HCT116 (cell line): Measurements from ENCODE around the gene FBXL16. TPM values are rescaled to one million over a fixed set of nuclear protein-coding genes. Genes with fewer than 3 reads are reported as not detected.

Experiments
- ATAC-seq: fragments of 200-7000 bp; cut with Tn5 transposase; 2 replicates; pipeline ENCODE4 v1.9.1; 2020; ENCODE audit warnings: mild to moderate bottlenecking, moderate library complexity
- BruUV-seq: library from RNA; stranded (reverse); fragments of 400-500 nt; replicated peaks from 2 replicates; lab custom pipeline; 2021; lab: Mats Ljungman, UMichigan
- CTCF ChIA-PET: fragments of 300-600 bp; sonication (Branson Sonifier 250); formaldehyde crosslinking; loops from one replicate; lab custom pipeline; 2021; ENCODE audit warnings: antibody characterized with exemption; lab: Charles Lee
- POLR2A ChIA-PET: fragments of 300-600, 350-600 bp; sonication (Branson Sonifier 250); formaldehyde crosslinking; loops from one replicate; lab custom pipeline; 2021; ENCODE audit warnings: antibody characterized with exemption; lab: Charles Lee
- RAD21 ChIA-PET, 2 experiments: fragments of 300-600 bp; sonication (Branson Sonifier 250); formaldehyde crosslinking; loops; one replicate each; lab custom pipeline; 2023; ENCODE audit warnings: low total read pairs in 2 of 2; ENCODE audit not compliant: uncharacterized antibody in 2 of 2, unreplicated experiment in 2 of 2, low non-redundant PET in 1 of 2; lab: Charles Lee
- DNase-seq: peaks from one replicate; pipeline ENCODE4 v3.0.0-alpha.2; 2010; ENCODE audit warnings: low read depth, low spot score
- H2AFZ ChIP-seq: fragments of 200-600 bp; shearing (Covaris generic), sonication (generic); 2 replicates; pipeline ENCODE4 v1.6.1; 2017; ENCODE audit warnings: low read depth, mixed run types, mixed read lengths, antibody characterized with exemption, low read length; ENCODE audit not compliant: poor library complexity, severe bottlenecking
- H3K27ac ChIP-seq: 2 replicates; pipeline ENCODE4 v1.5.1; 2012; ENCODE audit warnings: low read depth, low read length
- H3K27me3 ChIP-seq: fragments of 200-600 bp; sonication (generic); 2 replicates; pipeline ENCODE4 v1.6.1; 2016; ENCODE audit warnings: mixed run types, low read length, mixed read lengths; ENCODE audit not compliant: insufficient read depth
- H3K36me3 ChIP-seq, 2 experiments: fragments of 200-500 bp in 1 of 2; fragments of 200-600 bp in 1 of 2; sonication (Bioruptor generic) in 1 of 2; sonication (generic) in 1 of 2; 2 replicates each; pipeline versions ENCODE4 v1.5.1 to v1.6.1; 2014 to 2016; ENCODE audit warnings: low read length in 2 of 2, inconsistent platforms in 1 of 2, mixed read lengths in 1 of 2, mixed run types in 1 of 2; ENCODE audit not compliant: insufficient read depth in 2 of 2, control insufficient read depth in 1 of 2
- H3K4me1 ChIP-seq, 2 experiments: fragments of 200-600 bp in 1 of 2; sonication (generic) in 1 of 2; 2 replicates each; pipeline versions ENCODE4 v1.5.1 to v1.6.1; 2012 to 2017; ENCODE audit warnings: low read length in 2 of 2, inconsistent platforms in 1 of 2, mild to moderate bottlenecking in 1 of 2, mixed read lengths in 1 of 2, mixed run types in 1 of 2, moderate library complexity in 1 of 2; ENCODE audit not compliant: insufficient read depth in 2 of 2, control insufficient read depth in 1 of 2
- H3K4me2 ChIP-seq: fragments of 200-600 bp; sonication (generic); 2 replicates; pipeline ENCODE4 v1.6.1; 2017; ENCODE audit warnings: mixed run types, low read length, mixed read lengths
- H3K4me3 ChIP-seq, 2 experiments: fragments of 200-600 bp in 1 of 2; sonication (generic) in 1 of 2; replicated peaks in 1 of 2; 2 replicates each; pipeline ENCODE4 v1.5.1; 2011 to 2016; ENCODE audit warnings: low read length in 2 of 2, control low read depth in 1 of 2, low read depth in 1 of 2, mild to moderate bottlenecking in 1 of 2, mixed read lengths in 1 of 2, mixed run types in 1 of 2
- H3K79me2 ChIP-seq: fragments of 200-600 bp; sonication (generic); 2 replicates; pipeline ENCODE4 v1.6.1; 2017; ENCODE audit warnings: mild to moderate bottlenecking, mixed run types, low read length, moderate library complexity, mixed read lengths; ENCODE audit not compliant: insufficient read depth
- H3K9ac ChIP-seq: fragments of 200-600 bp; sonication (generic); 2 replicates; pipeline ENCODE4 v1.6.1; 2016; ENCODE audit warnings: low read length, mixed read lengths
- H3K9me2 ChIP-seq: fragments of 200-600 bp; sonication (generic), shearing (Covaris generic); 2 replicates; pipeline ENCODE4 v1.6.1; 2017; ENCODE audit warnings: mixed run types, mild to moderate bottlenecking, moderate library complexity; ENCODE audit not compliant: insufficient read depth
- H3K9me3 ChIP-seq, 2 experiments: fragments of 200-500 bp in 1 of 2; fragments of 200-600 bp in 1 of 2; sonication (Bioruptor generic) in 1 of 2; sonication (generic) in 1 of 2; 2 replicates each; pipeline ENCODE4 v1.6.1; 2014 to 2017; ENCODE audit warnings: low read length in 2 of 2, mixed read lengths in 2 of 2, inconsistent platforms in 1 of 2, low read depth in 1 of 2, mild to moderate bottlenecking in 1 of 2, mixed run types in 1 of 2, moderate library complexity in 1 of 2; ENCODE audit not compliant: control insufficient read depth in 1 of 2, insufficient read depth in 1 of 2
- H4K20me1 ChIP-seq: fragments of 200-600 bp; sonication (generic), shearing (Covaris generic); 2 replicates; pipeline ENCODE4 v1.6.1; 2017; ENCODE audit warnings: mixed run types, mild to moderate bottlenecking, moderate library complexity; ENCODE audit not compliant: insufficient read depth
- CBX3 ChIP-seq: IDR thresholded peaks from 2 replicates; pipeline ENCODE4 v1.6.1; 2012; ENCODE audit warnings: low read depth
- CEBPB ChIP-seq: IDR thresholded peaks from 2 replicates; pipeline ENCODE4 v1.6.1; 2012; ENCODE audit warnings: low read depth
- EGR1 ChIP-seq: IDR thresholded peaks from 2 replicates; pipeline ENCODE4 v1.6.1; 2012; ENCODE audit warnings: low read depth
- ELF1 ChIP-seq: IDR thresholded peaks from 2 replicates; pipeline ENCODE4 v1.6.1; 2012; ENCODE audit warnings: low read depth, borderline replicate concordance
- EZH2 ChIP-seq: fragments of 200-600 bp; sonication (generic); IDR thresholded peaks from 2 replicates; pipeline ENCODE4 v1.6.1; 2017; ENCODE audit warnings: antibody characterized with exemption, mixed run types
- EZH2phosphoT487 ChIP-seq: fragments of 200-600 bp; IDR thresholded peaks from 2 replicates; pipeline ENCODE4 v1.6.1; 2018; ENCODE audit warnings: antibody characterized with exemption, borderline replicate concordance
- FOSL1 ChIP-seq: IDR thresholded peaks from 2 replicates; pipeline ENCODE4 v1.6.1; 2012; ENCODE audit warnings: low read depth
- JUND ChIP-seq: IDR thresholded peaks from 2 replicates; pipeline ENCODE4 v1.6.1; 2012
- POLR2A ChIP-seq: IDR thresholded peaks from 2 replicates; pipeline ENCODE4 v1.7.0; 2011; ENCODE audit warnings: borderline replicate concordance; ENCODE audit not compliant: insufficient read depth, insufficient read length; ENCODE audit errors: extremely low read depth
- POLR2AphosphoS5 ChIP-seq: IDR thresholded peaks from 2 replicates; pipeline ENCODE4 v1.6.1; 2011; ENCODE audit warnings: mild to moderate bottlenecking, low read depth, low read length, moderate library complexity
- RAD21 ChIP-seq: IDR thresholded peaks from 2 replicates; pipeline ENCODE4 v1.6.1; 2012; ENCODE audit warnings: low read depth, mild to moderate bottlenecking
- REST ChIP-seq: IDR thresholded peaks from 2 replicates; pipeline ENCODE4 v1.6.1; 2012; ENCODE audit warnings: low read depth
- SIN3A ChIP-seq: IDR thresholded peaks from 2 replicates; pipeline ENCODE4 v1.6.1; 2012; ENCODE audit warnings: low read depth
- SP1 ChIP-seq: IDR thresholded peaks from 2 replicates; pipeline ENCODE4 v1.6.1; 2012; ENCODE audit warnings: low read depth
- SRF ChIP-seq: IDR thresholded peaks from 2 replicates; pipeline ENCODE4 v1.6.1; 2012; ENCODE audit warnings: low read depth
- YY1 ChIP-seq: IDR thresholded peaks from 2 replicates; pipeline ENCODE4 v1.6.1; 2011; ENCODE audit warnings: low read length, low read depth, moderate library complexity, mild to moderate bottlenecking; ENCODE audit not compliant: insufficient replicate concordance; ENCODE audit errors: extremely low read depth
- ZNF274 ChIP-seq: fragments of 200-500 bp; sonication (Bioruptor generic); IDR thresholded peaks from 2 replicates; pipeline ENCODE4 v1.6.1; 2014; ENCODE audit warnings: mild to moderate bottlenecking, low read depth, low read length, inconsistent platforms
- intact Hi-C: fragments of 100-400 bp; cut with micrococcal nuclease; formaldehyde crosslinking; loops from 2 replicates; pipeline ENCODE4 v1.10.0; 2022
- total RNA-seq: library from RNA; stranded (reverse); gene quantifications from one replicate; pipeline ENCODE4 v1.2.1, GENCODE V29; 2021; ENCODE audit not compliant: unreplicated experiment
- TF ChIP-seq, protein P1 (sequence below): IDR thresholded peaks from 2 replicates; pipeline ENCODE4 v1.6.1; 2011; ENCODE audit warnings: mild to moderate bottlenecking, low read length, moderate library complexity; ENCODE audit not compliant: insufficient replicate concordance; ENCODE audit errors: extremely low read depth
- TF ChIP-seq, protein P2 (sequence below): IDR thresholded peaks from 2 replicates; pipeline ENCODE4 v1.6.1; 2012
- TF ChIP-seq, protein P3 (sequence below), 3 experiments: fragments of 200-600 bp in 1 of 3; sonication (generic) in 1 of 3; IDR thresholded peaks in 2 of 3; conservative IDR thresholded peaks in 1 of 3; 2 replicates each; pipeline ENCODE4 v1.5.1; 2012 to 2017; ENCODE audit warnings: low read depth in 2 of 3, low read length in 2 of 3, antibody characterized with exemption in 1 of 3, borderline replicate concordance in 1 of 3, control low read depth in 1 of 3, mild to moderate bottlenecking in 1 of 3, mixed read lengths in 1 of 3, mixed run types in 1 of 3, moderate library complexity in 1 of 3; ENCODE audit not compliant: insufficient read depth in 1 of 3

The FBXL16 gene
- total RNA-seq, 1 experiment from 2014 or later = 49.7 TPM

DNA sequence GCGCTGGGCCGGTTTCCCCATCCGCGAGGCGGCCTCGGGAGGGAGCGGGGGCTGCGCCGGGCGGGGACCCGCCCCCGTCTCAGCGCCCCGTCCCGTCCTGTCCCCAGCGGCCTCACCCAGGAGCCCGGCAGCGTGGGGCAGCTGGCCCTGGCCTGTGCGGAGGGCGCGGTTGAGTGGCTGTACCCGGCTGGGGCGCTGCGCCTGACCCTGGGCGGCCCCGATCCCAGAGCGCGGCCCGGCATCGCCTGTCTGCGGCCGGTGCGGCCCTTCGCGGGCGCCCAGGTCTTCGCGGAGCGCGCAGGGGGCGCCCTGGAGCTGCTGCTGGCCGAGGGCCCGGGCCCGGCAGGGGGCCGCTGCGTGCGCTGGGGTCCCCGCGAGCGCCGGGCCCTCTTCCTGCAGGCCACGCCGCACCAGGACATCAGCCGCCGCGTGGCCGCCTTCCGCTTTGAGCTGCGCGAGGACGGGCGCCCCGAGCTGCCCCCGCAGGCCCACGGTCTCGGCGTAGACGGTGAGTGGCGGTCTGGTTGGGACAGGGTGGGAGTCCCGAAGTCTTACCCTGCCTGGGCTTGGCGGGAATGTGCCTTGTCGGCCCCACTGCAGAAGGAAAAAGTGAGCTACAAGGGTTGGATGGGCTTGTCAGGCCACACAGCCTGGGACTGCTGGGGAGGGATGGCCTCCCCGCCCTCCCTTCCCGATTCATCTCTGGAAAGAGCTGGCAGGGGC, 10.0 kb upstream of the FBXL16 start:
- intact Hi-C loops = no loop called here
- H3K4me1 ChIP-seq = peaks cover 42 to 75% of the 10 kb centered on the region in 2 experiments
- peak overlapping the region; percentile 93 for H3K4me2 ChIP-seq
- peak overlapping the region; percentile 92 for H3K27ac ChIP-seq
- ChIA-PET CTCF (interaction anchor here (0.6 to 2.4 kb wide), 7 partner anchors 11 to 627 kb away, joined by 3 to 20 read pairs (median 4); partner anchors contain the start of genes CCDC78, CHTF18 and RPUSD1), RAD21 (interaction anchor here in 1 of 2 experiments (1.1 kb wide), 1 partner anchor 13 kb away, joined by 3 read pairs; no protein-coding TSS in a partner anchor), POLR2A (interaction anchor here (1.6 to 2.3 kb wide), 2 partner anchors 10 to 13 kb away, joined by 9 to 20 read pairs; partner anchors contain the start of genes CCDC78 and HAGHL)
- H3K4me3 ChIP-seq = peak overlapping the region; percentile 59 to 74
- H3K27me3 ChIP-seq = no peaks in the 10 kb centered on the region
- H3K9ac ChIP-seq = peak overlapping the region; percentile 85
- DNase-seq = no peak
- no peaks in the 10 kb centered on the region for H3K36me3 ChIP-seq
- ATAC-seq = peak; percentile 17
- no TSS peak for BruUV-seq
- H2AFZ ChIP-seq = no peak overlapping the region
- H4K20me1 ChIP-seq = peaks cover 3% of the 10 kb centered on the region; the same call in 1 of the 2 replicates
- H3K9me3 ChIP-seq = no peaks in the 10 kb centered on the region
- peaks cover 19% of the 10 kb centered on the region for H3K79me2 ChIP-seq
- H3K9me2 ChIP-seq = no peaks in the 10 kb centered on the region
- TF ChIP-seq YY1 = no peak
- TF ChIP-seq EZH2 = no peak
- TF ChIP-seq CEBPB = no peak
- no peak for TF ChIP-seq SIN3A
- no peak for TF ChIP-seq FOSL1
- TF ChIP-seq REST = no peak
- peak; percentile 42 for TF ChIP-seq POLR2AphosphoS5
- TF ChIP-seq, protein P1, sequence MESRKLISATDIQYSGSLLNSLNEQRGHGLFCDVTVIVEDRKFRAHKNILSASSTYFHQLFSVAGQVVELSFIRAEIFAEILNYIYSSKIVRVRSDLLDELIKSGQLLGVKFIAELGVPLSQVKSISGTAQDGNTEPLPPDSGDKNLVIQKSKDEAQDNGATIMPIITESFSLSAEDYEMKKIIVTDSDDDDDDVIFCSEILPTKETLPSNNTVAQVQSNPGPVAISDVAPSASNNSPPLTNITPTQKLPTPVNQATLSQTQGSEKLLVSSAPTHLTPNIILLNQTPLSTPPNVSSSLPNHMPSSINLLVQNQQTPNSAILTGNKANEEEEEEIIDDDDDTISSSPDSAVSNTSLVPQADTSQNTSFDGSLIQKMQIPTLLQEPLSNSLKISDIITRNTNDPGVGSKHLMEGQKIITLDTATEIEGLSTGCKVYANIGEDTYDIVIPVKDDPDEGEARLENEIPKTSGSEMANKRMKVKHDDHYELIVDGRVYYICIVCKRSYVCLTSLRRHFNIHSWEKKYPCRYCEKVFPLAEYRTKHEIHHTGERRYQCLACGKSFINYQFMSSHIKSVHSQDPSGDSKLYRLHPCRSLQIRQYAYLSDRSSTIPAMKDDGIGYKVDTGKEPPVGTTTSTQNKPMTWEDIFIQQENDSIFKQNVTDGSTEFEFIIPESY = no peak
- TF ChIP-seq ZNF274 = no peak
- TF ChIP-seq POLR2A = no peak
- no peak for TF ChIP-seq RAD21
- TF ChIP-seq JUND = no peak
- TF ChIP-seq, protein P2, sequence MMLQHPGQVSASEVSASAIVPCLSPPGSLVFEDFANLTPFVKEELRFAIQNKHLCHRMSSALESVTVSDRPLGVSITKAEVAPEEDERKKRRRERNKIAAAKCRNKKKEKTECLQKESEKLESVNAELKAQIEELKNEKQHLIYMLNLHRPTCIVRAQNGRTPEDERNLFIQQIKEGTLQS = no peak
- no peak for TF ChIP-seq EZH2phosphoT487
- TF ChIP-seq ELF1 = no peak
- TF ChIP-seq EGR1 = no peak
- TF ChIP-seq SP1 = no peak
- TF ChIP-seq SRF = no peak
- no peak for TF ChIP-seq CBX3
- TF ChIP-seq, protein P3, sequence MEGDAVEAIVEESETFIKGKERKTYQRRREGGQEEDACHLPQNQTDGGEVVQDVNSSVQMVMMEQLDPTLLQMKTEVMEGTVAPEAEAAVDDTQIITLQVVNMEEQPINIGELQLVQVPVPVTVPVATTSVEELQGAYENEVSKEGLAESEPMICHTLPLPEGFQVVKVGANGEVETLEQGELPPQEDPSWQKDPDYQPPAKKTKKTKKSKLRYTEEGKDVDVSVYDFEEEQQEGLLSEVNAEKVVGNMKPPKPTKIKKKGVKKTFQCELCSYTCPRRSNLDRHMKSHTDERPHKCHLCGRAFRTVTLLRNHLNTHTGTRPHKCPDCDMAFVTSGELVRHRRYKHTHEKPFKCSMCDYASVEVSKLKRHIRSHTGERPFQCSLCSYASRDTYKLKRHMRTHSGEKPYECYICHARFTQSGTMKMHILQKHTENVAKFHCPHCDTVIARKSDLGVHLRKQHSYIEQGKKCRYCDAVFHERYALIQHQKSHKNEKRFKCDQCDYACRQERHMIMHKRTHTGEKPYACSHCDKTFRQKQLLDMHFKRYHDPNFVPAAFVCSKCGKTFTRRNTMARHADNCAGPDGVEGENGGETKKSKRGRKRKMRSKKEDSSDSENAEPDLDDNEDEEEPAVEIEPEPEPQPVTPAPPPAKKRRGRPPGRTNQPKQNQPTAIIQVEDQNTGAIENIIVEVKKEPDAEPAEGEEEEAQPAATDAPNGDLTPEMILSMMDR (IDR thresholded peaks at IDR 0.05 in 2 of 3, conservative IDR thresholded peaks at IDR 0.05 in 1 of 3; ENCODE audit: borderline replicate concordance in 1 of 3, insufficient read depth in 1 of 3, low read depth in 2 of 3, low read length in 2 of 3) = peak in 1 of 3 experiments; percentile 2; a peak in 1 of 6 replicates
